RWPE2 (cell line): ENCODE results near the gene CEMP1.

Experiments used
- ATAC-seq: fragments of 200-7000 bp; cut with Tn5 transposase; 3 replicates; pipeline ENCODE4 v1.9.1; 2021; ENCODE audit warnings: low read depth
- DNase-seq: peaks from one replicate; pipeline ENCODE4 v3.0.0-alpha.2; 2020; ENCODE audit warnings: low spot score
- H3K27ac ChIP-seq: fragments of 450-650 bp; 2 replicates; pipeline ENCODE4 v1.5.1; 2017; ENCODE audit warnings: mild to moderate bottlenecking; ENCODE audit not compliant: poor library complexity, severe bottlenecking
- H3K27me3 ChIP-seq: fragments of 250-450 bp; sonication (Bioruptor Pico); 2 replicates; pipeline ENCODE4 v1.5.1; 2021; ENCODE audit warnings: mild to moderate bottlenecking, moderate library complexity; ENCODE audit not compliant: insufficient read depth, poor library complexity, severe bottlenecking
- H3K36me3 ChIP-seq: fragments of 250-450 bp; sonication (Bioruptor Pico); 2 replicates; pipeline ENCODE4 v1.5.1; 2020; ENCODE audit warnings: low read depth, mild to moderate bottlenecking, moderate library complexity
- H3K4me1 ChIP-seq: fragments of 250-450 bp; sonication (Bioruptor Pico); 2 replicates; pipeline ENCODE4 v1.5.1; 2021; ENCODE audit warnings: mild to moderate bottlenecking, moderate library complexity; ENCODE audit not compliant: insufficient read depth, poor library complexity, severe bottlenecking
- H3K4me3 ChIP-seq: fragments of 250-450 bp; sonication (Bioruptor Pico); 2 replicates; pipeline ENCODE4 v1.5.1; 2021; ENCODE audit warnings: mild to moderate bottlenecking, moderate library complexity; ENCODE audit not compliant: severe bottlenecking
- H3K9me3 ChIP-seq: fragments of 250-450 bp; sonication (Bioruptor Pico); 2 replicates; pipeline ENCODE4 v1.5.1; 2021; ENCODE audit warnings: mild to moderate bottlenecking, moderate library complexity; ENCODE audit not compliant: severe bottlenecking
- CTCF ChIP-seq: fragments of 450-650 bp; IDR thresholded peaks from one replicate; pipeline ENCODE4 v1.5.1; 2017; ENCODE audit warnings: mild to moderate bottlenecking, moderate library complexity; ENCODE audit not compliant: poor library complexity, severe bottlenecking

Gene CEMP1

GRCh38 chr16:2501946-2502895 is 29.0 kb downstream of the CEMP1 start:
- Histone ChIP-seq H3K27me3 (no peaks in the 10 kb centered on the region), H3K36me3 (0 out of 2 replicates have a peak, but pooled peaks cover 4% of the 10 kb centered on the region), H3K4me1 (no peaks in the 10 kb centered on the region), H3K27ac (no peak overlapping the region), H3K4me3 (no peak overlapping the region), H3K9me3 (no peaks in the 10 kb centered on the region)
- ATAC-seq (no peak), DNase-seq (peak; percentile 47)
- TF ChIP-seq CTCF, result no peak

GRCh38 chr16:2500918-2501750 is 30.1 kb downstream of the CEMP1 start:
- H3K27me3 ChIP-seq, result no peaks in the 10 kb centered on the region
- no peaks in the 10 kb centered on the region for H3K9me3 ChIP-seq
- TF ChIP-seq CTCF, result peak; percentile 83
- DNase-seq (peak; percentile 45), ATAC-seq (peak; percentile 79)
- no peaks in the 10 kb centered on the region for H3K4me1 ChIP-seq
- no peak overlapping the region for H3K4me3 ChIP-seq
- no peak overlapping the region for H3K27ac ChIP-seq
- 0 out of 2 replicates have a peak, but pooled peaks cover 9% of the 10 kb centered on the region for H3K36me3 ChIP-seq

GRCh38 chr16:2500430-2500917 is 30.7 kb downstream of the CEMP1 start:
- Histone ChIP-seq H3K36me3 (0 out of 2 replicates have a peak, but pooled peaks cover 9% of the 10 kb centered on the region), H3K27me3 (no peaks in the 10 kb centered on the region), H3K9me3 (no peaks in the 10 kb centered on the region), H3K4me1 (no peaks in the 10 kb centered on the region), H3K27ac (no peak overlapping the region), H3K4me3 (no peak overlapping the region)
- DNase-seq, result peak; percentile 65
- ATAC-seq, result no peak
- no peak for TF ChIP-seq CTCF

- 0 out of 2 replicates have a peak, but pooled peaks cover 9% of the 10 kb centered on the region for H3K36me3 ChIP-seq
- H3K4me1 ChIP-seq, result no peaks in the 10 kb centered on the region
- H3K27ac ChIP-seq, result no peak overlapping the region
- ATAC-seq (no peak), DNase-seq (no peak)
- TF ChIP-seq CTCF, result no peak
- no peak overlapping the region for H3K4me3 ChIP-seq
- H3K27me3 ChIP-seq, result no peaks in the 10 kb centered on the region
- H3K9me3 ChIP-seq, result no peaks in the 10 kb centered on the region
Measured at GRCh38 chr16:2499890-2500429, 31.2 kb downstream of the CEMP1 start.
